Fibroblast of lung (primary cell): ENCODE data around the gene GDA.

Experiments used
- EZH2 ChIP-seq: IDR thresholded peaks from 2 replicates; pipeline ENCODE4 v1.5.1; 2012; ENCODE audit warnings: low read length, control low read depth, mild to moderate bottlenecking; ENCODE audit errors: missing control alignments
- TF ChIP-seq, protein P1 (sequence below), 2 donors: IDR thresholded peaks in 1 of 2; conservative IDR thresholded peaks in 1 of 2; 1 replicate in 1 of 2; 2 replicates in 1 of 2; pipeline ENCODE4 v1.5.1; 2011 to 2012; ENCODE audit warnings: low read length in 2 of 2, control low read depth in 1 of 2, inconsistent platforms in 1 of 2, low read depth in 1 of 2, mild to moderate bottlenecking in 1 of 2

GRCh38 chr9:72169178-72169577 lies 19.9 kb downstream of the GDA start:
- TF ChIP-seq, protein P1, sequence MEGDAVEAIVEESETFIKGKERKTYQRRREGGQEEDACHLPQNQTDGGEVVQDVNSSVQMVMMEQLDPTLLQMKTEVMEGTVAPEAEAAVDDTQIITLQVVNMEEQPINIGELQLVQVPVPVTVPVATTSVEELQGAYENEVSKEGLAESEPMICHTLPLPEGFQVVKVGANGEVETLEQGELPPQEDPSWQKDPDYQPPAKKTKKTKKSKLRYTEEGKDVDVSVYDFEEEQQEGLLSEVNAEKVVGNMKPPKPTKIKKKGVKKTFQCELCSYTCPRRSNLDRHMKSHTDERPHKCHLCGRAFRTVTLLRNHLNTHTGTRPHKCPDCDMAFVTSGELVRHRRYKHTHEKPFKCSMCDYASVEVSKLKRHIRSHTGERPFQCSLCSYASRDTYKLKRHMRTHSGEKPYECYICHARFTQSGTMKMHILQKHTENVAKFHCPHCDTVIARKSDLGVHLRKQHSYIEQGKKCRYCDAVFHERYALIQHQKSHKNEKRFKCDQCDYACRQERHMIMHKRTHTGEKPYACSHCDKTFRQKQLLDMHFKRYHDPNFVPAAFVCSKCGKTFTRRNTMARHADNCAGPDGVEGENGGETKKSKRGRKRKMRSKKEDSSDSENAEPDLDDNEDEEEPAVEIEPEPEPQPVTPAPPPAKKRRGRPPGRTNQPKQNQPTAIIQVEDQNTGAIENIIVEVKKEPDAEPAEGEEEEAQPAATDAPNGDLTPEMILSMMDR (conservative IDR thresholded peaks at IDR 0.05 in 1 of 2, IDR thresholded peaks at IDR 0.05 in 1 of 2; ENCODE audit: low read depth in 1 of 2, low read length in 2 of 2), result no peak
- TF ChIP-seq EZH2, result no peak
